Measurements from ENCODE around the gene EZH2.

- no peak for TF ChIP-seq CTCF (IDR thresholded peaks at IDR 0.05)
- no peak for TF ChIP-seq EP300 (IDR thresholded peaks at IDR 0.05)
- TF ChIP-seq POLR2A (IDR thresholded peaks at IDR 0.05) = no peak
These were observed 6.6 kb downstream of the EZH2 start for GRCh38 chr7:148877517-148877916.

Data from ovary (tissue), 3 donors.